ENCODE results near the gene LINC00305. TPM values are rescaled to one million over a fixed set of nuclear protein-coding genes. Genes with fewer than 3 reads are reported as not detected.

The LINC00305 gene
- polyA plus RNA-seq, 3 donors, result not detected

- Histone ChIP-seq H3K4me2 (replicated peaks; ENCODE audit: extremely low read depth, low read length, poor library complexity, severe bottlenecking) (no peak overlapping the region), H3K4me3 (replicated peaks in 1 of 3; ENCODE audit: low read depth in 2 of 3, low read length in 3 of 3) (no peak overlapping the region), H2AFZ (ENCODE audit: insufficient read depth, low read depth, low read length, poor library complexity, severe bottlenecking) (no peak overlapping the region), H3K9ac (ENCODE audit: insufficient read depth, low read length, poor library complexity, severe bottlenecking) (no peak overlapping the region), H3K36me3 (replicated peaks in 1 of 2; ENCODE audit: control insufficient read depth in 1 of 2, insufficient read depth in 2 of 2, low read length in 2 of 2) (no peaks in the 10 kb centered on the region), H3K27me3 (ENCODE audit: control insufficient read depth in 2 of 2, insufficient read depth in 2 of 2, low read length in 2 of 2) (no peaks in the 10 kb centered on the region), H3K4me1 (ENCODE audit: control insufficient read depth in 1 of 2, insufficient read depth in 2 of 2, low read length in 2 of 2) (no peaks in the 10 kb centered on the region), H3K27ac (ENCODE audit: low read depth in 1 of 2, low read length in 2 of 2) (no peak overlapping the region), H3K79me2 (ENCODE audit: insufficient read depth, low read length) (no peaks in the 10 kb centered on the region), H3K9me3 (replicated peaks in 1 of 2; ENCODE audit: control insufficient read depth in 1 of 2, insufficient read depth in 1 of 2, low read length in 2 of 2) (no peaks in the 10 kb centered on the region), H4K20me1 (ENCODE audit: insufficient read depth, low read length) (no peaks in the 10 kb centered on the region)
- no CpG with 5 or more reads among the region's 1 CpG for WGBS (ENCODE audit: insufficient coverage)
- Mint-ChIP-seq H3K36me3 (no peaks in the 10 kb centered on the region), H3K4me1 (no peaks in the 10 kb centered on the region), H3K9me3 (no peaks in the 10 kb centered on the region), H3K4me3 (no peak overlapping the region), H3K27me3 (ENCODE audit: low read depth in 3 of 3) (peaks cover 0 to 2% (median 2%) of the 10 kb centered on the region in 3 donors), H3K27ac (no peak overlapping the region)
- no peak for TF ChIP-seq CTCF (IDR thresholded peaks at IDR 0.05)
- intact Hi-C loops (cut with micrococcal nuclease), result no loop called here
- no peak for DNase-seq
Measured at GRCh38 chr18:64119916-64120315, 29.0 kb downstream of the LINC00305 start.

- Mint-ChIP-seq H3K36me3 (no peaks in the 10 kb centered on the region), H3K4me1 (no peaks in the 10 kb centered on the region), H3K27me3 (ENCODE audit: low read depth in 3 of 3) (peaks cover 0 to 2% (median 2%) of the 10 kb centered on the region in 3 donors), H3K27ac (no peak overlapping the region), H3K9me3 (peaks cover 0 to 6% (median 3%) of the 10 kb centered on the region in 7 donors), H3K4me3 (no peak overlapping the region)
- H3K79me2 ChIP-seq (ENCODE audit: insufficient read depth, low read length), result no peaks in the 10 kb centered on the region
- DNase-seq, result no peak
- no peak for TF ChIP-seq CTCF (IDR thresholded peaks at IDR 0.05)
- H3K27me3 ChIP-seq (ENCODE audit: control insufficient read depth in 2 of 2, insufficient read depth in 2 of 2, low read length in 2 of 2), result no peaks in the 10 kb centered on the region
- H3K36me3 ChIP-seq (replicated peaks in 1 of 2; ENCODE audit: control insufficient read depth in 1 of 2, insufficient read depth in 2 of 2, low read length in 2 of 2), result no peaks in the 10 kb centered on the region
- WGBS (ENCODE audit: insufficient coverage), result no CpG with 5 or more reads among the region's 3 CpGs
- H3K4me1 ChIP-seq (ENCODE audit: control insufficient read depth in 1 of 2, insufficient read depth in 2 of 2, low read length in 2 of 2), result no peaks in the 10 kb centered on the region
- no peaks in the 10 kb centered on the region for H4K20me1 ChIP-seq (ENCODE audit: insufficient read depth, low read length)
- H3K27ac ChIP-seq (ENCODE audit: low read depth in 1 of 2, low read length in 2 of 2), result no peak overlapping the region
- no peak overlapping the region for H2AFZ ChIP-seq (ENCODE audit: insufficient read depth, low read depth, low read length, poor library complexity, severe bottlenecking)
- H3K9ac ChIP-seq (ENCODE audit: insufficient read depth, low read length, poor library complexity, severe bottlenecking), result no peak overlapping the region
- intact Hi-C loops (cut with micrococcal nuclease), result no loop called here
- H3K4me3 ChIP-seq (replicated peaks in 1 of 3; ENCODE audit: low read depth in 2 of 3, low read length in 3 of 3), result no peak overlapping the region
- H3K4me2 ChIP-seq (replicated peaks; ENCODE audit: extremely low read depth, low read length, poor library complexity, severe bottlenecking), result no peak overlapping the region
- no peaks in the 10 kb centered on the region for H3K9me3 ChIP-seq (replicated peaks in 1 of 2; ENCODE audit: control insufficient read depth in 1 of 2, insufficient read depth in 1 of 2, low read length in 2 of 2)
Measured at GRCh38 chr18:64118406-64118805, 30.5 kb downstream of the LINC00305 start.
